GM19035 (cell line): ENCODE measurements around the gene TFCP2L1.

ENCODE experiments used
- ATAC-seq: cut with Tn5 transposase; IDR thresholded peaks from one replicate; pipeline ENCODE4 v1.9.1; 2021; ENCODE audit not compliant: unreplicated experiment

TFCP2L1 gene

GRCh38 chr2:121200011-121200347 is 85.0 kb downstream of the TFCP2L1 start:
- ATAC-seq: no peak

- no peak for ATAC-seq
These were observed 85.6 kb downstream of the TFCP2L1 start for GRCh38 chr2:121199281-121200010.

DNA sequence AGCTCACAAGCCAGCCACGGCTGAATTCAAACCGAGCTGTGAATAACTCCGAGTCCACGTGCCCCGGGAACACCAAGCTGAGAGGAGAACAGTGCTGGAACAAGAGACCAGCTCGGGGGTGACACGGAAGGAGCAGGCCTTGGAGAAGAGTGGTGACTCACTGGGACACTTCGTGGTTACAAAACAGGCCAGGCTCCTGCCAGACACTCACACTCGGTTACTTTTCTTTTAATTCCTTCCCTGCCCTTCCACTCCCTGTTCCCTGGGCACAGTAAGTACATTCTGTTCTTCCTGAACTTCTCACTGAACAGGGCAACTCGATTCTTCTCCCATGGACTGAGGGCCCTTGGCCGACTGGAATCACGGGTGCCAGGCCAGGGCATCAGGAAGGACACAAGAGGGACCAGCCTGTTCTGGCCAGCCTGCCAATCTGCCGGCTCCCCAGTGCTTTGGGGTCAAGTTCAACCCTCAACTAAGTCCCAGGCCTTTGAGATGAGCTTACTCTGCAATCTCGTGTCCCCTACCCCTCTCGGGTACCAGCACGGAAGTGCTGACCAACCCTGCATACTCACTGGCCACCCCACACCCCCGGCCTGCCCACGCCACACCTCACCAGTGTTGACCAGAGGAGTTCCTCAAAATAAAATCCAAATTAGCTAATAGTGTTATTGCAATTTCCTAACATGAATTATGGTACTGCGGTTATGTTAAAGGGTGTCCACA is 87.5 kb downstream of the TFCP2L1 start:
- no peak for ATAC-seq

GRCh38 chr2:121196849-121197155 is 88.2 kb downstream of the TFCP2L1 start:
- ATAC-seq: no peak

- no peak for ATAC-seq
These were observed 88.7 kb downstream of the TFCP2L1 start for GRCh38 chr2:121196132-121196848.

DNA sequence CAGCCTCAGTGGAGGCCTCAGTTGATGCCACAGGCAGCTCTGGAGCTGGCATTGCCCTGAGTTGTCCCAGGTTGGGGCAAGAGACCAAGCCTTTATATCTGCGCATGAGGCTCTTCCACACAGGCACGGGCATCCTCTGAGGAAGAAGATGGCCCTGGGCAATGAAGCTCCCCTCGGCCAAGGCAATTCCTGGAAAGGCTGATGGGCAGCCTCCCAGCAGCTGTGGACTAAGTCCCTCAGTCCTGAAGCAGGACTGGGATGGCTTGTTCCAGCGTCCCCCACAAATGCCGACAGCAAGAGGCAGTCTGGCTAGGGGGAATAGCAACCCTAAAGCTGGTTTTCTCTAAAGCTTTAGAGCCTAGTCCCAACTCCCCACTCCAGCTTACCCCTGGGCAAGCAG is 90.0 kb downstream of the TFCP2L1 start:
- ATAC-seq: no peak

GRCh38 chr2:121194626-121195025 is 90.4 kb downstream of the TFCP2L1 start:
- ATAC-seq: no peak

GRCh38 chr2:121193185-121193584 is 91.8 kb downstream of the TFCP2L1 start:
- no peak for ATAC-seq

- ATAC-seq: no peak
These were observed 92.4 kb downstream of the TFCP2L1 start for GRCh38 chr2:121192576-121192975.

DNA sequence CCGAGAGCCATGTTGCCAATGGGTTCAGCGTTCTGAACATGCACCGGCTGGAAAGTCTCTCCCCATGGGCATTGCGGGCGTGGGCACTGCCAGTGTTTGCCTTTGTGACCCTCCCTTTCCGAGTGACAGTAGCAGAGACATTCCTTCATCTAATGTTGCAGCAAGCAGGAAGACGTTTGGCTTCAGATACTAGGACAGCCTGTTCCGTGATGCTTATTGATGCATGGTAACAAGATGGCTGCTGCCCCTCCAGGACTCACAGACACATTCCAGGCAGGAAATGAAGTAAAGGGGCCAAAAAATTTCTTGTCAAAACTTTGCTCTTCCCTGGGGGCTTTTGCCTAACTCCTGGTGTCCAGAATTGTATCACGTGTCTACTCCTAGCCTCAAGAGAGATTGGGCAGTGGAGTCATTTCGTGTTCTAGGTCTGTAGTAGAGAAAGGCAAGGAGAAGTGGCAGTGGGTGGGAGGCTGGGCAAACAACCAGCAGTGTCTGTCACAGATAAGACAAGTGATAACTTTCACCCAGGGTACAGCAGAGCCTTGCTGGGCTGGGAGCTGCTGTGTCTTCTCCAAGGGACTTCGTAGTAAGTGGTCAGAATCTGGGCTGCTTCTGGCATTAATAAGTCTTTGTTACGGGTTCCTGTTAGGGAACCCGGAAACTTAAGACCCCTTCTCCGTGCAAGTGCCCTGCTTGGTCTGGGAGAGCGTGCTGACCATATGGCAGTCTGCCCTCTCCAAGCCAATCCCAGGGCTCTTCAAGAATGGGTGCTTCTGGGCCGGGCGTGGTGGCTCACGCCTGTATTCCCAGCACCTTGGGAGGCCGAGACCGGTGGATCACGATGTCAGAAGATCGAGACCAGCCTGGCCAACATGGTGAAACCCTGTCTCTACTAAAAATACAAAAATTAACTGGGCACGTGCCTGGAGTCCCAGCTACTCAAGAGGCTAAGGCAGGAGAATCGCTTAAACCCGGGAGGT is 93.5 kb downstream of the TFCP2L1 start:
- no peak for ATAC-seq

DNA sequence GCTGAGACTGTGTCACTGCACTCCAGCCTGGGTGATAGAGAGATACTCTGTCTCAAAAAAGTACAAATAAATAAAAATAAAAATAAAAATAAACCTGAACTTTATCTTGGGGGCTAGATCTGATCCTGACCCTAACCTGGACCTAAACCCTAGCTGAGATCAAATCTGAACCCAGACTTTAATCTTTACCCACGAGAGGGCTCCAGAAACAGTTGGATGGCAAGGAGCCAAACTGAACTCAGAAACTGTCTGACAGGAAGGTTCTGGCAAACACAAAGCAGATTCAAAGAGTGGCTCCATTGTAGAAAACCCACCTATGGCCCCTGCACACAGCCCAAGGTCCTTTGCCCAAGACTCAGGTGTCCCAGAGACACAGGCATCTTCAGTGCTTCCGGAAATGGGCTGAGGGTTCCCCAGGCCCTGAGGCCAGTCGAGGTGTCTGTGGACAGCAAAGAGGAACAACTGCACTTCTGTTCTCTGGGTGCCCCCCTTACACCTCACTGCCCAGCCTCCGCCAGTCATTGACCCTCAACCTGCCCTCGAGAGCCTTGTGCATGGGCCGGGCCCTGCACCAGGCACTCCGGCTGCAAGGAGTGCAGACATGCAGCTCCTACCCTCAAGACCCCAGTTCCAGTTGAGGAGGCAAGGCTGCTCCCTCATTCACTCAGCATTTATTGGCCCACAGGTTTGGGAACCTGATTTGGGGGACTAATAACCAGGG is 95.2 kb downstream of the TFCP2L1 start:
- no peak for ATAC-seq

GRCh38 chr2:121189011-121189410 is 96.0 kb downstream of the TFCP2L1 start:
- ATAC-seq: no peak

GRCh38 chr2:121187982-121188411 is 97.0 kb downstream of the TFCP2L1 start:
- no peak for ATAC-seq

GRCh38 chr2:121187351-121187981 is 97.5 kb downstream of the TFCP2L1 start:
- ATAC-seq: no peak

DNA sequence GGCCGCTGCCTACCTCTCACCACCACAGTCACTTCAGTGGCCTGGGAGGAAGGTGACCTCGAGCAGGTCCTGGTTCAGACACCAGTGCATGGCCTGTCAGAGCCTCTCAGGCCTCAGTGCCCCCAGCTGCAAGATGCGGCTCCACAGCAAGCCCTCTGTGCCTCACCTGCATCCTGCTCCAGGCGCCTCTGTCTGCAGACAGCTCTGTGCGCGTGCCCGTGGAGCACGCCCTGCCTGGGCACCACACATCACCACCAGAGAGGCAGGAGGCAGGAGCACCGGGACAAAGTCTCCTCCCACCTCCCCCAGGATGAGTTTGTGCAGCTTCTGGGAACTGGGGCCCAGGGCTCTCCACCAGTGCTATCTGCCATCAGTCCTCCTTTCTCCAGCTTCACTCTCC is 98.7 kb downstream of the TFCP2L1 start:
- no peak for ATAC-seq

DNA sequence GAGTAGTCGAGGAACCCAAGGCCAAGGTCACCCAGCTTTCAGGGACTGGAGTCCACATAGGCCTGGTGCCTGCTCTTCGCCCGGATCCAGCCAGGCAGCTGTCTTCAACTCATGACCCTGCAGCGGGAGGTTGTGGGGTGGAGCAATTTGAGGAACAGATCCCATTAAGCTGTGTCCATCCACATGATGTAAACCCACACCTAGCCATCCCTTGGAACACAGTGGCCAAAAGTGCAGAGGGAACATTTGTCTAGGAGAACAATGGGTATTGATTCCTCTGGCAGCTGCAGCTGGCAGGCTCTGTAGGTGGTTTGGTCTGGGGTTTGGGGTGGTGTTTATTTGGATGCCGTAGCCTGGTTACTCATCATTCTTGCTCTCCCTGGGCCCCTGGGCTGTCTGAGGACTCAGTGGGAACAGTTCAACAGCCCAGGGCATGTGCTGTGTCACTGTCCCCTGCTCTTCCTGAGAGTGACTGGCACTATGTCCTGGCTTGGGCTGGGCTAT is 99.4 kb downstream of the TFCP2L1 start:
- ATAC-seq: no peak

DNA sequence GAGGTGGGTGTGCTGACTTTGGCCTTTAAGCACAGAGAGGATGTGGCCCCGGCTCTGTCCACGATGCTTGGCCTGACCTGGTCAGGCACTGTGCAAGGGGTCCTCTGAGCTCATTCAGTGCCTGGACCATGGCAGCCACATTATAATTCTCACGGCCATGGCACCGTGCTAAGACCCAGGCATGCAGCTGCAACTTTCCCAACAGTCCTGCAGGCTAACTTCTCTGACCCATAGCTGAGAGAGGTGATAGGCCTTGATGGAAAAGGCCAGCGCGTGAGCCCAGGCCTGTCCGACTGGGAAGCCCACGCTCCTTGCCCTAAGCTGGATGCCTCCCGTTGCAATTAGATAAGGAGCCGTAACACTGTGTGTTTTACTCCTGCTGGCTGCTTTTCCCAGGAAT is 99.9 kb downstream of the TFCP2L1 start:
- ATAC-seq: no peak

- no peak for ATAC-seq
These were observed 100.6 kb downstream of the TFCP2L1 start for GRCh38 chr2:121184248-121184862.

DNA sequence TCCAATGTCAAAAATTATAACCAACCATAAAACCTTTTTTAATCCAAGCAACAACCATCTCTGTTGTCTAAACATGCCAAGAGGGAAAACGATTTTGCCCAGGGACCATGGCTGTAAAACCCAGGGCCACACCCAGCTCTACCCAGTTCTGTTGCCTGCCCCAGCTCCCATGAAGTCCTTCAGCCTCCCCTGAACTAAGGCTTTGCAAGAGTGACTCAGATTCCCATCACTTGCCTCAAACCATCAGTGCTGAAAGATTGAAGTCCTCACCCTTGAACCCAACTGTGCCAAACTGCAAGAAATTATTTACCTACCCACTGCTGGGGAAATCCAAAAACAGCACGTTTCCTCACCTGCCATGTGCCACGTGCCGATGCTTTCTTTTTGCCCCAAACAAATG is 102.5 kb downstream of the TFCP2L1 start:
- ATAC-seq: no peak
